ENCODE results near the gene JAK2. TPM values are rescaled to one million over a fixed set of nuclear protein-coding genes. Genes with fewer than 3 reads are reported as not detected.

Gene JAK2
- total and polyA plus RNA-seq, 2 donors (not counting 3 experiments of a cell fraction or from before 2014, with no cell fraction given), result 2.1 to 10.3 TPM

GRCh38 chr9:5122116-5122515 lies 137.0 kb downstream of the JAK2 start:
- Histone ChIP-seq H3K9ac (replicated peaks; ENCODE audit: extremely low read depth, insufficient read depth, low read length) (no peak overlapping the region), H3K9me3 (replicated peaks; ENCODE audit: control insufficient read depth, insufficient read depth, low read length) (no peaks in the 10 kb centered on the region), H3K4me1 (ENCODE audit: control insufficient read depth, extremely low read depth, insufficient read depth, low read length) (no peaks in the 10 kb centered on the region), H3K4me3 (replicated peaks in 1 of 3; ENCODE audit: insufficient read depth in 1 of 3, low read depth in 1 of 3, low read length in 3 of 3) (no peak overlapping the region), H3K36me3 (ENCODE audit: control insufficient read depth in 2 of 2, extremely low read depth in 1 of 2, insufficient read depth in 2 of 2, low read length in 2 of 2) (no peaks in the 10 kb centered on the region), H3K27me3 (ENCODE audit: control insufficient read depth in 2 of 2, insufficient read depth in 2 of 2, low read length in 2 of 2) (no peaks in the 10 kb centered on the region), H2AFZ (ENCODE audit: low read depth, low read length) (no peak overlapping the region), H3K79me2 (ENCODE audit: control insufficient read depth, insufficient read depth, low read length) (no peaks in the 10 kb centered on the region), H4K20me1 (replicated peaks; ENCODE audit: control insufficient read depth, extremely low read depth, insufficient read depth, low read length) (no peaks in the 10 kb centered on the region), H3K27ac (ENCODE audit: insufficient read depth, low read depth, low read length) (no peak overlapping the region), H3K9me1 (replicated peaks; ENCODE audit: control insufficient read depth, extremely low read depth, insufficient read depth, low read length) (no peaks in the 10 kb centered on the region), H3K4me2 (ENCODE audit: insufficient read depth, low read length) (no peak overlapping the region)
- ChIA-PET POLR2A (no interaction called here), CTCF (no interaction called here)
- intact Hi-C loops (cut with micrococcal nuclease) (no loop called here), dilution Hi-C loops (cut with MboI; ENCODE audit: extremely low pct_ligation_motif_present, low sequenced_read_pairs) (no loop called here)
- DNase-seq (ENCODE audit: low read depth, low spot score) (no peak), FAIRE-seq (no peak)
- no TSS peak for BruUV-seq (replicated peaks)
- TF ChIP-seq MYC (IDR thresholded peaks at IDR 0.05; ENCODE audit: low read depth, low read length) (no peak), GATA2 (IDR thresholded peaks at IDR 0.05; ENCODE audit: insufficient read depth, insufficient read length, low read depth, low read length) (no peak), EZH2 (IDR thresholded peaks at IDR 0.05; ENCODE audit: borderline replicate concordance, low read depth, low read length, severe bottlenecking) (no peak), MAX (IDR thresholded peaks at IDR 0.05; ENCODE audit: insufficient read depth, insufficient read length) (no peak), FOS (IDR thresholded peaks at IDR 0.05; ENCODE audit: borderline replicate concordance, insufficient read depth, low read length) (no peak), POLR2AphosphoS5 (IDR thresholded peaks at IDR 0.05; ENCODE audit: insufficient read depth, low read depth, low read length) (no peak), POLR2A (IDR thresholded peaks at IDR 0.05; ENCODE audit: low read depth, low read length) (no peak), CTCF (IDR thresholded peaks at IDR 0.05; ENCODE audit: extremely low read depth in 1 of 2, insufficient read depth in 1 of 2, low read depth in 1 of 2, low read length in 2 of 2) (no peak), JUN (IDR thresholded peaks at IDR 0.05; ENCODE audit: borderline replicate concordance, insufficient read depth, insufficient read length, low read depth) (no peak)
